NCI-H526 (cell line): ENCODE data around the gene SIGLEC1.

Experiments
- DNase-seq, 2 experiments: peaks; one replicate each; lab custom pipeline; 2025; lab: John Stamatoyannopoulos, UW

The SIGLEC1 gene

GRCh38 chr20:3712279-3712873 lies at the start of gene SIGLEC1:
SIGLEC1 (minus strand) TSS chr20:3712600; CDS start chr20:3707128, 5,472 bp downstream.
- DNase-seq, result no peak

GRCh38 chr20:3760655-3761348 lies 48.4 kb upstream of the SIGLEC1 start:
- DNase-seq, result no peak

GRCh38 chr20:3759884-3760283 lies 47.5 kb upstream of the SIGLEC1 start:
- DNase-seq, result no peak

DNA sequence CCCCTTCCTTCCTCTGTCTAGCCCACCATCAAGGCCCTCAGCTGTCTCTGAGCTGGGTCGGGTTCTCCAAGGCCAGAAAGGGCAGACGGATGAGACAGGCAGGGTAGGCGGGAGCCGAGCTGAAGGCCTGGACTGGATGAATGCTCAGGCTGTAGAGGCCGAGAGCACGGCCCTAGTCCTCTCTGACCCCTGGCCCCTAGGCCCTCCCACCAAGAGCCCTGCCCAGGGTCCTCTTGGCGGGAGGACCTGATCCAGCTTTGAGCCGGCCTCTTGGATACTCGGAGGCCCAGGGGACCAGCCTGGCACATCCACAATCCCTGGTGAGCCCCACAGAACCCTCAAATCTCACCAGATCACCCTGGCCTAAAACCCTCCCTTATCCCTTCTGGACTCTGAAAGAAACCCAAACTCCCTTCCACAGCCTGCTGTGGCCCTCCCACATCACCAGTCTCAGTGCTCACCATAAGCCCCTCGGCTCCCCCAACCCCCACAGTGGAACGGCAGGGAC lies 47.0 kb upstream of the SIGLEC1 start:
- no peak for DNase-seq

- DNase-seq, result no peak
Observed at GRCh38 chr20:3758566-3758965, 46.2 kb upstream of the SIGLEC1 start.

GRCh38 chr20:3757268-3757667 lies 44.9 kb upstream of the SIGLEC1 start:
- no peak for DNase-seq

DNA sequence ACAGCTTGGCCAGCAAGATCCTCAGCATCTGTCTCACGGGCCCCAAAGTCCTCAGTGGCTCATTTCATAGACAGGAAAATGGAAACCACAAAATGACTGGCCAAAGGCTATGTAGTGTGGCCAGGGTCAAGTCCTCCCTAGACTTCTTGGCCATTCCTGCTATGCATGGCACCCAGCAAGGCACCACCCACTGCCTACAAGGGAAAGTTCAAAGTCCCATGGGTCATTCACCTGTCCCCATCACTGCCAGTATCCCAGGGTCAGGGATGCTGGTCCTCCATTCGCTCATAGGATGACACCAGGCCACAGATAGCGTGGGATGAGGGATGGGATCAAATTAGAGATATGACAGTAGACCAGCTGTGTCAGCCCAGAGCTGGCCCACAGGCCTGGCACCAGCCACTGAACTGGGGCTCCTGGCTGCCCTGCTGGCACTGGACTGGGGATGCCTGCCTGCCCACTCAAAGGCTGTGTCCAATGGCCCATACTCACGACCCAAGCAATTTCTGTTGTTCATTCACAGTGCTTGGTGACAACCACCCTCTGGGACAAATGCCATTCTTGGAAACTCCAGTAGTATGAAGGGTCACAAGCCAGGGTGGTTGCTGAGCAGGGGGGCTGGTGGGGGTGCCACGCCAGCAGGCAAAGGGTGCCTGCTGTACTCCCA lies 43.5 kb upstream of the SIGLEC1 start:
- DNase-seq, result no peak

DNA sequence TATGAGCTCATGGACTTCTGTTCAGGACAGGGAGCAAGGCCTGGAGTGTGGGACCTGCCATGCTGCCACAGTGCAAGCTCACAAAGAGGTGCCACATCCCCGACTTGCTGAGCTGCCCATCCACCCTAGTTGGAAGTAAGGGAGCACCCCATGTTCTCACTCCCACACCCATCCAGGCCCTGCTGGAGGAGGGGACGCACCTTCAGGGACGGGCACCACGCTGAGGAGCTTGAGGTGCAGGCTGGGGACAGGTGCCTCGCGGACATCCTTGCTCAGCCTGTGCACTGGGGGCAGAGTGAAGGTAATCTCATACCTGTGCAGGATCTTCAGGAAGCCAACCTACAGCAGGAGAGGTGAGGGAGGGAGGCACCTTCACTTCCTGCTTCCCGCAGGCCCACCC lies 42.9 kb upstream of the SIGLEC1 start:
- no peak for DNase-seq

- DNase-seq, result no peak
Observed at GRCh38 chr20:3754276-3754630, 41.9 kb upstream of the SIGLEC1 start.

DNA sequence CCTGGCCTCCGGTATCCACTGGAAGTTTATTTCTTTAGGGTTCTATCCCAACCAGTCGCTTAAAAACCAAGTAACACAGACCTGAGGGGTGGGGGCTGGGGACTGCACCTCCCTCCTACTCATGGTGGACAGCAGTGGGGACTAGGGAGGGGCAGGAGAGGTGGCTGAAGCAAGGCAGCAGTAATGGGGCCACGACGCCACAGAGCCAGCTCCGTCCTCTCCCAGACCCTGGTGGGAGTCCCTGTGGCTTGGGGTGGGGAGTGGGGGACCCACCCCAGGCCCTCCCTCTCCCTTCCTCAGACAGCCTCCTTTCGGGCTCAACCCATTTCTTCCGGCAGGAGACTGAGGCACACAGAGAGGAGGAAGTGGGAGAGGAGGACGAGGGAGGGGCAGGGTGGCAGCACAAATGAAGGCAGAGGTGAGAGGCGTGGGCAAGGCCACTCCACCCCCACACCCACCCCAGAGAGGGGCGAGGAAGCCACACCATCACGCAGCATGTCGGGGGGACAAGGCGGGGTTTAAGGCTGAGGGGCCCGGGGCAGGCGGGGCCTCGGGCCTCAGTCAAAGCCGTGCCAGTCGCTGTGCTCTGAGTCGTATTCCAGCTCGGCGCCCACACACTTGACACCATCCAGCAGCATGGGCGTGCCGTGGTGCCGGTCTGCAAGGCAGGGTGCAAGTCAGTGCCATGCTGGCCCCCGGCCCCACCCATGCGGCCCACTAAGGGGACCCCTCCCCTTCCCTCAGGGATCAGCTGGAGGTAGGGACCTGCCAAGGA lies 41.3 kb upstream of the SIGLEC1 start:
- no peak for DNase-seq

DNA sequence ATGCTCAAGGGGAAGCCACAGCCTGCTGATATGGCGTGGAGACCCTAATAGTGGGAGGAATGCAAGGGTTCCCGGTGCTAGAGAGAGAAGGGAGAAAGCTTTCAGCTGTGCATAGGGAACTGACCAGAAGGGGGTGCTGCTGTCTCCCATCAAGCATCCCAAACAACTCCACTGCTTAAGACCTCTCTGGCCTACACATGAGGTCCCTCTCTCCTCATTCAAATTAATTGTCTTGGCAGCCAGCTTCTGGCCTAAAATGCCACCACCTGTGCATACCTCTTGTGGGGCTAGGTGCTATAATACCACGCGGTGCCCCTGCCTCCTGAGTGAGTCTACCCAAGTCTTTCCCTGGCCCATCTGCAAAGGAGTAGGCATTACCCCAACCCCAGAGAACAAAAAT lies 40.7 kb upstream of the SIGLEC1 start:
- peak; percentile 60 to 87 for DNase-seq

DNA sequence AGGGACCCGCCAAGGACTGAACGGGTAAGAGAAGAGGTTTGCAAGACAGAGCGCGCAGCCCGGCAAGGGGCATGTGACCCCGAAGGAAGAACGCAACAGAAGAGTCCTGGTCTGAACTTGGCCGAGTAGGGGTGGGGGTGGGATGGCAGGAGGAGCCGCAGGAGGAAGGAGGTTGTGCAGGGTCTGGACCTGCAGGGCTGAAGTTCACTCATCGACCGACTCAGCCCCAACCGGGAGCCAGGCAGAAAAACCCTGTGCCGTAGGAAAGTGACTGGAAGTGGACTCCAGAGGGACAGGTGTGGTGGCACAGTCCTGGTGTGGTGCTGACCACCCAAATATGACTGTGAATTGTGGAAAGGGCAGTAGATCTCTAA lies 40.0 kb upstream of the SIGLEC1 start:
- peak in 1 of 2 experiments; percentile 51 for DNase-seq

DNA sequence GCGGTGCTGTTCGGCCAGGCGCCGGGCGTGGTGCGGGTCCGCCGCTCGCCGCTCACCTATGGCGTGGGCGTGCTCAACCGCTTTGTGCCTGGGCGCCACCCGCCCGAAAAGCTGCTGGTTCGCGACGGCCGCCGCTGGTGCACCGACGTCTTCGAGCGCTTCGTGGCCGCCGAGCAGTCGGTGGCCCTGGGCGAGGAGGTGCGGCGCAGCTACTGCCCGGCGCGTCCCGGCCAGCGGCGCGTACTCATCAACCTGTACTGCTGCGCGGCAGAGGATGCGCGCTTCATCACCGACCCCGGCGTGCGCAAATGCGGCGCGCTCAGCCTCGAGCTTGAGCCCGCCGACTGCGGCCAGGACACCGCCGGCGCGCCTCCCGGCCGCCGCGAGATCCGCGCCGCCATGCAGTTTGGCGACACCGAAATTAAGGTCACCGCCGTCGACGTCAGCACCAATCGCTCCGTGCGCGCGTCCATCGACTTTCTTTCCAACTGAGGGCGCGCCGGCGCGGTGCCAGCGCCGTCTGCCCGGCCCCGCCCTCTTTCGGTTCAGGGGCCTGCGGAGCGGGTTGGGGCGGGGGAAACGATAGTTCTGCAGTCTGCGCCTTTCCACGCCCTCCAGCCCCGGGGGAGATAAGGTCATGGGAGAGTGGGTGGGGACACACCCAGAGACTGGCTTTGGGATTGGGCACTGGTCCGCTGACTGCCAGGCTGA lies 39.4 kb upstream of the SIGLEC1 start:
- peak; percentile 76 to 94 for DNase-seq

- DNase-seq, result peak in 1 of 2 experiments; percentile 56
Observed at GRCh38 chr20:3751305-3751674, 38.9 kb upstream of the SIGLEC1 start.

GRCh38 chr20:3749689-3750531 lies 37.5 kb upstream of the SIGLEC1 start:
- DNase-seq, result peak; percentile 51 to 93

GRCh38 chr20:3749087-3749688 lies 36.8 kb upstream of the SIGLEC1 start:
- DNase-seq, result peak in 1 of 2 experiments; percentile 40

- DNase-seq, result no peak
Observed at GRCh38 chr20:3748073-3748472, 35.7 kb upstream of the SIGLEC1 start.

GRCh38 chr20:3747471-3747870 lies 35.1 kb upstream of the SIGLEC1 start:
- no peak for DNase-seq

- no peak for DNase-seq
Observed at GRCh38 chr20:3745686-3746173, 33.3 kb upstream of the SIGLEC1 start.
